Stimulated activated CD4-positive, alpha-beta T cell treated with anti-CD3 and anti-CD28 coated beads, Interleukin-4, amount 100 ng/mL, for 24 hours (primary cell): Measurements from ENCODE around the gene UVSSA.

ENCODE experiments used
- DNase-seq: peaks from one replicate; pipeline ENCODE4 v3.0.0-alpha.2; 2020

The UVSSA gene

GRCh38 chr4:1346781-1347409, at the start of gene UVSSA:
UVSSA (plus strand) TSS chr4:1347208; CDS start chr4:1348092, 884 bp downstream.
- DNase-seq = peak; percentile 100

GRCh38 chr4:1297456-1298325, 49.3 kb upstream of the UVSSA start:
- no peak for DNase-seq

GRCh38 chr4:1298461-1298860, 48.5 kb upstream of the UVSSA start:
- no peak for DNase-seq

GRCh38 chr4:1299301-1299860, 47.6 kb upstream of the UVSSA start:
- no peak for DNase-seq

GRCh38 chr4:1300466-1301455, 46.2 kb upstream of the UVSSA start:
- DNase-seq = peak; percentile 26

GRCh38 chr4:1302159-1302558, 44.8 kb upstream of the UVSSA start:
- no peak for DNase-seq

GRCh38 chr4:1305261-1305711, 41.7 kb upstream of the UVSSA start:
- no peak for DNase-seq

- DNase-seq = peak; percentile 50
These were observed 41.1 kb upstream of the UVSSA start for GRCh38 chr4:1305781-1306455.

GRCh38 chr4:1307951-1308735, 38.9 kb upstream of the UVSSA start:
- DNase-seq = no peak

GRCh38 chr4:1309261-1310010, 37.6 kb upstream of the UVSSA start:
- peak; percentile 53 for DNase-seq

GRCh38 chr4:1310031-1310795, 36.8 kb upstream of the UVSSA start:
- no peak for DNase-seq

- no peak for DNase-seq
These were observed 36.0 kb upstream of the UVSSA start for GRCh38 chr4:1310796-1311631.

- DNase-seq = no peak
These were observed 34.0 kb upstream of the UVSSA start for GRCh38 chr4:1312821-1313640.

GRCh38 chr4:1315306-1315705, 31.7 kb upstream of the UVSSA start:
- DNase-seq = no peak

GRCh38 chr4:1315836-1316536, 31.0 kb upstream of the UVSSA start:
- no peak for DNase-seq

GRCh38 chr4:1316537-1317168, 30.4 kb upstream of the UVSSA start:
- no peak for DNase-seq
